ENCODE results near the gene PRKACG. TPM values are rescaled to one million over a fixed set of nuclear protein-coding genes. Genes with fewer than 3 reads are reported as not detected.
A peak's percentile ranks its signal among the peaks of the same experiment; 100 is the strongest.
"Not testable (repeated sequence)": the region's sequence is repeated elsewhere in the genome, so short reads cannot be mapped to it uniquely, and the experiment has no call there.

PRKACG gene
- total RNA-seq, 3 donors from 2014 or later (not counting 1 experiment from before 2014, with no cell fraction given) = not detected

GRCh38 chr9:69056191-69056815, 42.4 kb upstream of the PRKACG start:
- H3K27ac ChIP-seq (ENCODE audit: low read length) = no peak overlapping the region
- H3K27ac Mint-ChIP-seq = peak overlapping the region; percentile 29 to 59
- H3K27me3 Mint-ChIP-seq (ENCODE audit: low read depth in 2 of 2) = no peaks in the 10 kb centered on the region
- H3K36me3 ChIP-seq (ENCODE audit: control insufficient read depth, insufficient read depth, low read length) = peaks cover 12% of the 10 kb centered on the region
- no peak for DNase-seq
- H3K27me3 ChIP-seq (ENCODE audit: control insufficient read depth, insufficient read depth, low read length) = no peaks in the 10 kb centered on the region
- no peaks in the 10 kb centered on the region for H3K9me3 Mint-ChIP-seq
- peaks cover 26 to 31% of the 10 kb centered on the region in 2 donors for H3K4me1 Mint-ChIP-seq
- ATAC-seq = no peak
- no peak overlapping the region for H3K4me3 Mint-ChIP-seq
- peaks cover 7% of the 10 kb centered on the region for H3K4me1 ChIP-seq (ENCODE audit: control insufficient read depth, insufficient read depth, low read length)
- no peak overlapping the region for H3K4me3 ChIP-seq (ENCODE audit: low read length)
- TF ChIP-seq, protein P1, sequence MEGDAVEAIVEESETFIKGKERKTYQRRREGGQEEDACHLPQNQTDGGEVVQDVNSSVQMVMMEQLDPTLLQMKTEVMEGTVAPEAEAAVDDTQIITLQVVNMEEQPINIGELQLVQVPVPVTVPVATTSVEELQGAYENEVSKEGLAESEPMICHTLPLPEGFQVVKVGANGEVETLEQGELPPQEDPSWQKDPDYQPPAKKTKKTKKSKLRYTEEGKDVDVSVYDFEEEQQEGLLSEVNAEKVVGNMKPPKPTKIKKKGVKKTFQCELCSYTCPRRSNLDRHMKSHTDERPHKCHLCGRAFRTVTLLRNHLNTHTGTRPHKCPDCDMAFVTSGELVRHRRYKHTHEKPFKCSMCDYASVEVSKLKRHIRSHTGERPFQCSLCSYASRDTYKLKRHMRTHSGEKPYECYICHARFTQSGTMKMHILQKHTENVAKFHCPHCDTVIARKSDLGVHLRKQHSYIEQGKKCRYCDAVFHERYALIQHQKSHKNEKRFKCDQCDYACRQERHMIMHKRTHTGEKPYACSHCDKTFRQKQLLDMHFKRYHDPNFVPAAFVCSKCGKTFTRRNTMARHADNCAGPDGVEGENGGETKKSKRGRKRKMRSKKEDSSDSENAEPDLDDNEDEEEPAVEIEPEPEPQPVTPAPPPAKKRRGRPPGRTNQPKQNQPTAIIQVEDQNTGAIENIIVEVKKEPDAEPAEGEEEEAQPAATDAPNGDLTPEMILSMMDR (IDR thresholded peaks at IDR 0.05) = no peak
- no peaks in the 10 kb centered on the region for H3K36me3 Mint-ChIP-seq
- no peaks in the 10 kb centered on the region for H3K9me3 ChIP-seq (ENCODE audit: control insufficient read depth, insufficient read depth, low read length)
- intact Hi-C loops (cut with micrococcal nuclease) = no loop called here
- 85% methylated on average over 4 of the region's 4 CpGs for WGBS (ENCODE audit: insufficient coverage)

GRCh38 chr9:69054989-69055388, 41.1 kb upstream of the PRKACG start:
- TF ChIP-seq, protein P1 (IDR thresholded peaks at IDR 0.05) = no peak
- peaks cover 12 to 18% of the 10 kb centered on the region in 2 donors for H3K4me1 Mint-ChIP-seq
- no peak for ATAC-seq
- no peaks in the 10 kb centered on the region for H3K9me3 Mint-ChIP-seq
- no peak overlapping the region for H3K4me3 Mint-ChIP-seq
- no peaks in the 10 kb centered on the region for H3K27me3 Mint-ChIP-seq (ENCODE audit: low read depth in 2 of 2)
- peaks cover 15% of the 10 kb centered on the region for H3K36me3 ChIP-seq (ENCODE audit: control insufficient read depth, insufficient read depth, low read length)
- no peaks in the 10 kb centered on the region for H3K36me3 Mint-ChIP-seq
- 60% methylated on average over 1 of the region's 1 CpG for WGBS (ENCODE audit: insufficient coverage)
- no peak overlapping the region for H3K4me3 ChIP-seq (ENCODE audit: low read length)
- no peak overlapping the region for H3K27ac Mint-ChIP-seq
- intact Hi-C loops (cut with micrococcal nuclease) = loop anchor here (1.0 to 5.0 kb wide), 2 partner anchors 138 to 492 kb away; no protein-coding TSS in a partner anchor
- no peaks in the 10 kb centered on the region for H3K27me3 ChIP-seq (ENCODE audit: control insufficient read depth, insufficient read depth, low read length)
- no peak for DNase-seq
- H3K4me1 ChIP-seq (ENCODE audit: control insufficient read depth, insufficient read depth, low read length) = no peaks in the 10 kb centered on the region
- H3K27ac ChIP-seq (ENCODE audit: low read length) = no peak overlapping the region
- no peaks in the 10 kb centered on the region for H3K9me3 ChIP-seq (ENCODE audit: control insufficient read depth, insufficient read depth, low read length)

GRCh38 chr9:69050936-69051335, 37.0 kb upstream of the PRKACG start:
- not testable (repeated sequence) for H3K4me1 ChIP-seq (ENCODE audit: control insufficient read depth, insufficient read depth, low read length); DNase-seq; H3K9me3 Mint-ChIP-seq; H3K4me3 Mint-ChIP-seq; ATAC-seq; H3K4me3 ChIP-seq (ENCODE audit: low read length); H3K27me3 Mint-ChIP-seq (ENCODE audit: low read depth in 2 of 2); H3K27ac ChIP-seq (ENCODE audit: low read length); H3K27me3 ChIP-seq (ENCODE audit: control insufficient read depth, insufficient read depth, low read length); H3K36me3 Mint-ChIP-seq; H3K27ac Mint-ChIP-seq; H3K9me3 ChIP-seq (ENCODE audit: control insufficient read depth, insufficient read depth, low read length)
- peaks cover 9 to 12% of the 10 kb centered on the region in 2 donors for H3K4me1 Mint-ChIP-seq
- intact Hi-C loops (cut with micrococcal nuclease) = loop anchor here (5.0 kb wide), 1 partner anchor 496 kb away; no protein-coding TSS in a partner anchor
- over 99% methylated on average over 6 of the region's 12 CpGs for WGBS (ENCODE audit: insufficient coverage)
- H3K36me3 ChIP-seq (ENCODE audit: control insufficient read depth, insufficient read depth, low read length) = peaks cover 27% of the 10 kb centered on the region

- 97% methylated on average over 6 of the region's 6 CpGs for WGBS (ENCODE audit: insufficient coverage)
- Histone ChIP-seq H3K27ac (ENCODE audit: low read length) (no peak overlapping the region), H3K9me3 (ENCODE audit: control insufficient read depth, insufficient read depth, low read length) (no peaks in the 10 kb centered on the region), H3K27me3 (ENCODE audit: control insufficient read depth, insufficient read depth, low read length) (no peaks in the 10 kb centered on the region), H3K4me1 (ENCODE audit: control insufficient read depth, insufficient read depth, low read length) (peaks cover 18% of the 10 kb centered on the region), H3K4me3 (ENCODE audit: low read length) (no peak overlapping the region), H3K36me3 (ENCODE audit: control insufficient read depth, insufficient read depth, low read length) (peaks cover 25% of the 10 kb centered on the region)
- H3K27ac Mint-ChIP-seq = no peak overlapping the region
- H3K36me3 Mint-ChIP-seq = no peaks in the 10 kb centered on the region
- intact Hi-C loops (cut with micrococcal nuclease) = no loop called here
- no peak for ATAC-seq
- DNase-seq = no peak
- H3K4me1 Mint-ChIP-seq = peaks cover 22 to 25% of the 10 kb centered on the region in 2 donors
- H3K4me3 Mint-ChIP-seq = no peak overlapping the region
- no peaks in the 10 kb centered on the region for H3K27me3 Mint-ChIP-seq (ENCODE audit: low read depth in 2 of 2)
- H3K9me3 Mint-ChIP-seq = no peaks in the 10 kb centered on the region
- TF ChIP-seq, protein P1 (IDR thresholded peaks at IDR 0.05) = no peak
Measured at GRCh38 chr9:69049094-69049493, 35.2 kb upstream of the PRKACG start.
